Diencephalon (tissue), 1 donor: ENCODE measurements around the gene KIAA1217. TPM values are rescaled to one million over a fixed set of nuclear protein-coding genes. Genes with fewer than 3 reads are reported as not detected.

ENCODE experiments used
- small RNA-seq: library from RNA; depleted of rRNA; stranded (forward); fragments of <200 nt; gene quantifications from one replicate; pipeline ENCODE3, GENCODE V24; 2014
- total RNA-seq: library from RNA; depleted of rRNA; stranded (reverse); fragments of >200 nt; gene quantifications from one replicate; pipeline ENCODE4 v1.2.3, GENCODE V29; 2014

Gene KIAA1217, protein sequence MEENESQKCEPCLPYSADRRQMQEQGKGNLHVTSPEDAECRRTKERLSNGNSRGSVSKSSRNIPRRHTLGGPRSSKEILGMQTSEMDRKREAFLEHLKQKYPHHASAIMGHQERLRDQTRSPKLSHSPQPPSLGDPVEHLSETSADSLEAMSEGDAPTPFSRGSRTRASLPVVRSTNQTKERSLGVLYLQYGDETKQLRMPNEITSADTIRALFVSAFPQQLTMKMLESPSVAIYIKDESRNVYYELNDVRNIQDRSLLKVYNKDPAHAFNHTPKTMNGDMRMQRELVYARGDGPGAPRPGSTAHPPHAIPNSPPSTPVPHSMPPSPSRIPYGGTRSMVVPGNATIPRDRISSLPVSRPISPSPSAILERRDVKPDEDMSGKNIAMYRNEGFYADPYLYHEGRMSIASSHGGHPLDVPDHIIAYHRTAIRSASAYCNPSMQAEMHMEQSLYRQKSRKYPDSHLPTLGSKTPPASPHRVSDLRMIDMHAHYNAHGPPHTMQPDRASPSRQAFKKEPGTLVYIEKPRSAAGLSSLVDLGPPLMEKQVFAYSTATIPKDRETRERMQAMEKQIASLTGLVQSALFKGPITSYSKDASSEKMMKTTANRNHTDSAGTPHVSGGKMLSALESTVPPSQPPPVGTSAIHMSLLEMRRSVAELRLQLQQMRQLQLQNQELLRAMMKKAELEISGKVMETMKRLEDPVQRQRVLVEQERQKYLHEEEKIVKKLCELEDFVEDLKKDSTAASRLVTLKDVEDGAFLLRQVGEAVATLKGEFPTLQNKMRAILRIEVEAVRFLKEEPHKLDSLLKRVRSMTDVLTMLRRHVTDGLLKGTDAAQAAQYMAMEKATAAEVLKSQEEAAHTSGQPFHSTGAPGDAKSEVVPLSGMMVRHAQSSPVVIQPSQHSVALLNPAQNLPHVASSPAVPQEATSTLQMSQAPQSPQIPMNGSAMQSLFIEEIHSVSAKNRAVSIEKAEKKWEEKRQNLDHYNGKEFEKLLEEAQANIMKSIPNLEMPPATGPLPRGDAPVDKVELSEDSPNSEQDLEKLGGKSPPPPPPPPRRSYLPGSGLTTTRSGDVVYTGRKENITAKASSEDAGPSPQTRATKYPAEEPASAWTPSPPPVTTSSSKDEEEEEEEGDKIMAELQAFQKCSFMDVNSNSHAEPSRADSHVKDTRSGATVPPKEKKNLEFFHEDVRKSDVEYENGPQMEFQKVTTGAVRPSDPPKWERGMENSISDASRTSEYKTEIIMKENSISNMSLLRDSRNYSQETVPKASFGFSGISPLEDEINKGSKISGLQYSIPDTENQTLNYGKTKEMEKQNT (N-terminal part only)
- total RNA-seq = 5.3 TPM

GRCh38 chr10:24208661-24209431 is at the start of gene KIAA1217:
Gene KIAA1217, plus strand, starts transcription at chr10:24209138. Its CDS starts 56 bp downstream, at chr10:24209194.

Small RNAs within 50 kb of the gene (small RNA-seq; reads per million reads assigned to genes)
- gene AC063961.1 = not detected
- gene MIR603 = not detected
